ENCODE measurements around the gene ATP6V1F.

Gene ATP6V1F

DNA sequence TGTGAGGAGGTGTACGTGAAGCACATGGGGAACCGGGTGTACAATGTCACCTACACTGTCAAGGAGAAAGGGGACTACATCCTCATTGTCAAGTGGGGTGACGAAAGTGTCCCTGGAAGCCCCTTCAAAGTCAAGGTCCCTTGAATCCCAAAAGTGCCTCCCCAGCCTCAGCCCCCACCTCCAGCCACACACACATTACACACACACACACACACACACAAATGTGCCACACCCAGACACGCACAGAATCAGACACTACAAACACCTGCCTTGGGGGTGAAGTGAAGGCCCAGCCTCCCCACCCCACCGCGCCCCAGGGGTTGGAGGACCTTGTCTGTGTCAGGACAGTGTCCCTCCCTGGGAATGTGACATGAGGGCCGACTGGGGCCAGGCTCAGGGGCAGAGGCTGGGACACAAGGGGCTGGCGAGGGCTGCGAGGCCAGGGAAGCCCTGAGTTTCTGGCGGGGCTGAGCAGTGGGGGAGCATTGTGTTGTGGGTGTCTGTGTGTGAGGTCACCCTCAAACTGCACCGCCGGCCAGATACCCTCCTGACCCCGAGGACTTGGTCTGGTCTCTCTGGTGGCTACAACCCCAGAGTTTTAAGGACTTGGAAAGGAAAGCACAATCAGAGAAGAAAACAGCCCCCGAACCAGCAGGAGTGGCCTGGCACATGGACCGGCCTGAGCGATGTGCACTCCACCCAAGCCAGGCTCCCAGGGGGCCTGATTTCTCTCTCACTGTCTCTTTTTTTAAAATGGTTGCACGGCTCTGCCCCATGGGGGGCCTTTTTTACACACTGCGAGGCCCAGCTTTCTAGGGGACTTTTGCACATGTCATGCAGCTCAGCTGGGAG, 4.0 kb upstream of the ATP6V1F start:
- H3K4me3 ChIP-seq (ENCODE audit: low read length) = no peak overlapping the region
- peaks cover 17% of the 10 kb centered on the region for H3K4me1 ChIP-seq (ENCODE audit: control insufficient read depth, insufficient read depth, low read length)
- H3K36me3 ChIP-seq (ENCODE audit: control insufficient read depth, insufficient read depth, low read length) = peaks cover 17% of the 10 kb centered on the region
- H3K9ac ChIP-seq (ENCODE audit: low read length) = no peak overlapping the region
- H3K27me3 ChIP-seq (ENCODE audit: control insufficient read depth, insufficient read depth, low read length) = no peaks in the 10 kb centered on the region
- peak overlapping the region; percentile 56 for H3K27ac ChIP-seq (ENCODE audit: low read depth, low read length)

DNA sequence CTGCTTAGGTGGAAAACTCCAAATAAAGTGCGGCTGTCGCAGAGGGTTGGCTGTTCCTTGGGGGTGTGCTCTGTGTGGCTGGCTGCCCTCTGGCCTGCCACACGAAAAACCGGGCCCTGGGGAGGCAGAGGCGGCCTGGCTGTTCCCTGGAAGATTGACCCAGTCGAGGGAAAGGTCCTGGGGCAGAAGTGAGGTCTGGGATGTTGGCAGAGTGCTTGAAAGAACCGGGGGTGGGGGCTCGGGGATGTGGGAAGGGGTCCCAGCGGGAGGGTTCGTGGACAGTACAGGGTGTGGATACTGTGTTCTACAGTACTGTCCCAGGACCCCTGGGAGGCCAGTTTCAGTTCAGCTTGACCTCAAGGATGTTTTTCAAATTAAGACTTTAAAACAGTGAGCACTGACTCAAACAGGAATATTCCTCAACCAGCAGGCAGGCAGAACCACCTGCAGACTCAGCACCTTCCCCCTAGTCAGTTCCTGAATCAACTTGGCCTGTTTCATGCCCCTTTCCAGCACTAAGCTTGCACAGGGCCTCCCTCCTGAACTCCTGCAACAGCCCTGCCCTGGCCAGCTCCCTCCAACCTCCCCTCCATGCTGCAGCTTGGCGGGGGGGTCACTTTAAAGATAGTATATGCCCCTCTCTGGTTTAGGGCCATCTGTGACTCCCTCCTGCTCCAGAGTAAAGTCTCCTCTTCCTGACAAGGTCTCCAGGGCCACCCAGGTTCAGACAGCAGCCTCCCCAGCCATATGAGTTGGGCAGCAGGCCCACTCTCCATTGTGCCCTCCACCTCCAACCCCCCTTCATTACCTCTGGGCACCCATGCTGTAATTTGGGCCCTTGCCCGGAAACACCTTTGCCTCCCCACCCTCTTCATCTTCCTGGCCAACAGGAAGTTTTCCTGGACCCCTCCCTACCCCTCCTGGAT, 3.2 kb upstream of the ATP6V1F start:
- Histone ChIP-seq H3K4me1 (ENCODE audit: control insufficient read depth, insufficient read depth, low read length) (peaks cover 20% of the 10 kb centered on the region), H3K27ac (ENCODE audit: low read depth, low read length) (peak overlapping the region; percentile 63), H3K9ac (ENCODE audit: low read length) (no peak overlapping the region), H3K36me3 (ENCODE audit: control insufficient read depth, insufficient read depth, low read length) (peaks cover 17% of the 10 kb centered on the region), H3K27me3 (ENCODE audit: control insufficient read depth, insufficient read depth, low read length) (no peaks in the 10 kb centered on the region), H3K4me3 (ENCODE audit: low read length) (no peak overlapping the region)

DNA sequence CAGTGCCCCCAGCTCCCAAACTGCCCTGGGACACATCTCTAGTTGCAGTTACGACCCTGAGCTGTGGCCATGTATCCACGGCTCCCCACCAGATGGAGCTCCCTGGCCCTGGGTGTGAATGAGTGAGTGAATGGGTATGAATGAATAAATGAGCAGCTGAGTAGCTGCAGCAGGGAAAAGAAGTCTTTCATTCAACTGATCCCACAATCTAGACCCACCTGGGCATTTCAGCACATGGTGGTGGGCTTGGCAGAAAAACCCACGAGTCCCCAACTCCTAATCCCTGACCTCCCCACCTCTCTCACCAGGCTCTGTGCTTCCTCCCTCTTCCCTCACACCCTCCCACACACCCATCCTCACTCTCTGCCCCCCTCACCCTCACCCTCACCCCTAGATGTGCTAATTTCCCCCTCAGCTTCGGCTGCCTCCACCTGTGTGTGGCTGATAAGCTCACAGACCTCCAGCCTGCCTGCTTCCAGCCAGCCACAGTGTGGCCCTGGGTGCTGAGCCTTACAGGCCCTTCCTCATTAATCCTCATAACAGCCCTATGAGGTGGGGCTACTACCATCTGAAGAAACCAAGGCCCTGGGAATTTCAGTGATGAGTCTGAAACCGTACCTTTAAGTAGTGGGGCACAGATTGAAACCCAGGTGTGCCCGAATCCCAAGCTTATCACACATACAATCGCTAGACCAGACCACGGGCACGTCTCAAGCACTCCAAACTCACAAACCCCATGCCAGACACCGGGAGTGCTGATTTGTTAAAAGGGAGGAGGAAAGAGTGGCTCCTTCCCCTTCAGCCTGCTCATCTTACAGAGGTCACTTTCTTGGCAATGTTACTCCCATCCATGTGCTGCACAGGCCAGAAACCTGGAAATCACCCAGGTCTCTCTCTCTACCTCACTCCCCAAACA, 2.2 kb upstream of the ATP6V1F start:
- peaks cover 20% of the 10 kb centered on the region for H3K4me1 ChIP-seq (ENCODE audit: control insufficient read depth, insufficient read depth, low read length)
- H3K9ac ChIP-seq (ENCODE audit: low read length) = no peak overlapping the region
- peak overlapping the region; percentile 63 for H3K27ac ChIP-seq (ENCODE audit: low read depth, low read length)

DNA sequence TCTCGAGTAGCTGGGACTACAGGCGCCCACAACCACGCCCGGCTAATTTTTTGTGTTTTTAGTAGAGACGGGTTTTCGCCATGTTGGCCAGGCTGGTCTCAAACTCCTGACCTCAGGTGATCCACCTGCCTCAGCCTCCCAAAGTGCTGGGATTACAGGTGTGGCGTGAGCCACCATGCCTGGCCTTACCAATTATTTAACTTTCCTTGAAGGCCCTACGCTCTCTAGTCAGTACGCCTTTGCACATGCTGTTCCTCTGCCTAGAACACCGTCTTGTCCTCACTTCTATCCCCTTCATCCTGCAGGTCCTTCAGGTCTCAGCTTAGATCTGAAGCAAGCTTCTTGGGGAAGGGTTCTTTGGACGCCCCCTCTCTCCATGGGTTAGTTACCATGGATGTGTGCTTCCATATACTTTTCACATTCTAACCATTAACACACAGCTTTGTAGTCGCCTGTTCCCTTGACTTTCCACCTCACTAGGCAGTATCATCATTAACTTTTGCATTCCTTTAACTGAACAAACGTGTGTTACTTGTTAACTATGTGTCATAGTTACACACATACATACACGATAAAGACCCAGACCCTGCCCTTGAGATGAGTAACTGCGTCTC, 592 bp upstream of the ATP6V1F start:
- H3K27ac ChIP-seq (ENCODE audit: low read depth, low read length) = peak overlapping the region; percentile 60

More for the DNA sequence above, 2.2 kb upstream of the ATP6V1F start:
- H3K27me3 ChIP-seq (ENCODE audit: control insufficient read depth, insufficient read depth, low read length) = no peaks in the 10 kb centered on the region
- H3K4me3 ChIP-seq (ENCODE audit: low read length) = no peak overlapping the region
- H3K36me3 ChIP-seq (ENCODE audit: control insufficient read depth, insufficient read depth, low read length) = peaks cover 8% of the 10 kb centered on the region

DNA sequence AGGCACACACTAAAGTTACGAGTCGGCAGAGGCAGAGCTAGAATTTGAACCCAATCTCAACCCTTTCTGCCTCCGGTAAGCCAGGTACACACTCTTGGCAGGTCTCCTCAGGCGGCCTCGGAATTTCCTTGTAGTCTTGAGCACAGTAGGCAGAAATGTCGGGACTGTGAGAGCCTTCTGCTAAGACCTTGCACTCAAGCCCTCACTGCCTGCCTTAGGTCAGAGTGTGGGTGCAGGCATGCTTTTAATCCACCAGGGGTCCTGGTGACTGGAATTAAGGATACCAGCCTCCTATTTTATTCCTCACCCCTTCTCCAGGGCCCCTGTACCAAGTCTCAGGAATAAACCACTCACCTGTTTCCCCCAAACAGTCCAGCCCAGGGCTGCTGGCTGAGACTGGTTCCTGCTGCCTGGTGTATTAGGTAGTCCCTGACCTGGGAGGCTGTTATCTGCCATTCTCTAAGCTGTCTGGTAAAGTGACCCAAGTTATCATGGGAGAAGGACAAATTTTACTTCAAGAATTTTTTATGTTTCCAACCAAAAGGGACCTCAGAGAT, 855 bp downstream of the ATP6V1F start:
- H3K4me1 ChIP-seq (ENCODE audit: control insufficient read depth, insufficient read depth, low read length) = peaks cover 20% of the 10 kb centered on the region
- H3K9ac ChIP-seq (ENCODE audit: low read length) = peak overlapping the region; percentile 59
- H3K27ac ChIP-seq (ENCODE audit: low read depth, low read length) = peak overlapping the region; percentile 67
- H3K4me3 ChIP-seq (ENCODE audit: low read length) = peak overlapping the region; percentile 88
- peaks cover 6% of the 10 kb centered on the region for H3K36me3 ChIP-seq (ENCODE audit: control insufficient read depth, insufficient read depth, low read length)
- H3K27me3 ChIP-seq (ENCODE audit: control insufficient read depth, insufficient read depth, low read length) = no peaks in the 10 kb centered on the region

More for the DNA sequence above, 592 bp upstream of the ATP6V1F start:
- H3K4me1 ChIP-seq (ENCODE audit: control insufficient read depth, insufficient read depth, low read length) = peaks cover 20% of the 10 kb centered on the region
- H3K9ac ChIP-seq (ENCODE audit: low read length) = peak overlapping the region; percentile 34
- H3K4me3 ChIP-seq (ENCODE audit: low read length) = peak overlapping the region; percentile 55
- peaks cover 6% of the 10 kb centered on the region for H3K36me3 ChIP-seq (ENCODE audit: control insufficient read depth, insufficient read depth, low read length)
- H3K27me3 ChIP-seq (ENCODE audit: control insufficient read depth, insufficient read depth, low read length) = no peaks in the 10 kb centered on the region

DNA sequence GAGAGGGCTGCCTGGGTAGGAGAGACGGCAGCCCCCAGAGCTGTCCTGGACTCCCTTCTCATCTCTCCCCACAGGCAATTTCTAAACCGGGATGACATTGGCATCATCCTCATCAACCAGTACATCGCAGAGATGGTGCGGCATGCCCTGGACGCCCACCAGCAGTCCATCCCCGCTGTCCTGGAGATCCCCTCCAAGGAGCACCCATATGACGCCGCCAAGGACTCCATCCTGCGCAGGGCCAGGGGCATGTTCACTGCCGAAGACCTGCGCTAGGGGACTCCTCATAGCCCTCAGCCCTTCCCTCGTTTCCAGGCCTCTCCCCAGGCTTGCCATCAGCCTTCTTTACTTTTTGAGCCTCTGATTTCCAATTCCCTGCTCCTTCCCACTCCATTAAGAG, 2.6 kb downstream of the ATP6V1F start:
- H3K4me1 ChIP-seq (ENCODE audit: control insufficient read depth, insufficient read depth, low read length) = peaks cover 25% of the 10 kb centered on the region
- H3K27me3 ChIP-seq (ENCODE audit: control insufficient read depth, insufficient read depth, low read length) = no peaks in the 10 kb centered on the region
- no peak overlapping the region for H3K27ac ChIP-seq (ENCODE audit: low read depth, low read length)
- H3K9ac ChIP-seq (ENCODE audit: low read length) = no peak overlapping the region
- no peak overlapping the region for H3K4me3 ChIP-seq (ENCODE audit: low read length)
- H3K36me3 ChIP-seq (ENCODE audit: control insufficient read depth, insufficient read depth, low read length) = peaks cover 6% of the 10 kb centered on the region

DNA sequence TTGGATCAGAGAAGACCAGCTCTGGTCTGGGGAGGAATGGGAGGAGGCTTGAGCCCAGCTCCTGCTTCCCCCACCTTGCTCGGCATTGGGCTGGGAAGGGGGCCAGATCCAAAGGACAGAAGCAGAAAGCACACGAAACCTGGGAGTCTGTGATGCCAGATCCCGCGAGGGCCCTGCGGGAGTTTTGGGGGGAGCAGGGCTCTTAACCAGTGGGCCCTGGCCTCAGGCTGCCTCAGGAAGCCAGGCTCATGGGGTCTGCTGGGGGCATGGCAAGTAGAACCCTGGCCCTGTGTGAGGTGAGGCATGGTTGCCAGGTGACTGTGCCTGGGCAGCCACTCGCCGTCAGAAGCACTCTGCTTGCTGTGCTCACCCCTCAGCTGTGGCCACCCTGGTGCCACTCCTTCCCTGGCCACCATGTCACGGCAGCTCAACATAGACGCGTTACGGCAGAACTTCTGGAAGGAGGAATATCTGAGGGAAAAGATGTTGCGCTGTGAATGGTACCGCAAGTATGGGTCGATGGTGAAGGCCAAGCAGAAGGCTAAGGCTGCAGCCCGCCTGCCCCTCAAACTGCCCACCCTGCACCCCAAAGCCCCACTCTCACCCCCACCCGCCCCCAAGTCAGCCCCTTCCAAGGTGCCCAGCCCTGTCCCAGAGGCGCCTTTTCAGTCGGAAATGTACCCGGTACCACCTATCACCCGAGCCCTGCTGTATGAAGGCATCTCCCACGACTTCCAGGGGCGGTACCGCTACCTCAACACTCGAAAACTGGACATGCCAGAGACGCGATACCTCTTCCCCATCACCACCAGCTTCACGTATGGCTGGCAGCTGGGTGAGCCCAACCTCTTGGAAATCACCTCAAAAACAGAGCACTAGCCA, 3.6 kb downstream of the ATP6V1F start:
- no peak overlapping the region for H3K4me3 ChIP-seq (ENCODE audit: low read length)
- H3K4me1 ChIP-seq (ENCODE audit: control insufficient read depth, insufficient read depth, low read length) = peaks cover 17% of the 10 kb centered on the region
- peaks cover 6% of the 10 kb centered on the region for H3K36me3 ChIP-seq (ENCODE audit: control insufficient read depth, insufficient read depth, low read length)
- H3K27ac ChIP-seq (ENCODE audit: low read depth, low read length) = no peak overlapping the region
- no peak overlapping the region for H3K9ac ChIP-seq (ENCODE audit: low read length)
- no peaks in the 10 kb centered on the region for H3K27me3 ChIP-seq (ENCODE audit: control insufficient read depth, insufficient read depth, low read length)

DNA sequence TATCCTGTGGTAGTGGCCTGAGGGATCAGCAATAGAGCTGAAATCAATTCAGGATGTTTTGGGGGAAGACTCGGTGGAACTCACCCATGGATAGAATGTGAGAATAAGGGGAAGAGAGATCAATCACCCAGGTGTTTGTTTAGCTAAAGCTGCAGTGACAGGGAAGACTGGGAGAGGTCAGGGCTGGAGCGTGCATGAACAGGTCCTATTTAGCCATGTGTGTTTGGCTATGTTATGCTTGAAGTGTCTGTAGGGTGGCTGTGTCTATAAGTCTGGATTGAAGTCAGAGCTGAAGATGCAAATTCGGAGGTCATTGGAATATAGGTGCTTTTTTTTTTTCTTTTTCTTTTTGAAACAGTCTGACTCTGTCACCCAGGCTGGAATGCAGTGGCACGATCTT, 4.6 kb downstream of the ATP6V1F start:
- H3K9ac ChIP-seq (ENCODE audit: low read length) = no peak overlapping the region
- peaks cover 14% of the 10 kb centered on the region for H3K4me1 ChIP-seq (ENCODE audit: control insufficient read depth, insufficient read depth, low read length)
- H3K27me3 ChIP-seq (ENCODE audit: control insufficient read depth, insufficient read depth, low read length) = no peaks in the 10 kb centered on the region
- H3K4me3 ChIP-seq (ENCODE audit: low read length) = no peak overlapping the region
- H3K36me3 ChIP-seq (ENCODE audit: control insufficient read depth, insufficient read depth, low read length) = peaks cover 6% of the 10 kb centered on the region
- H3K27ac ChIP-seq (ENCODE audit: low read depth, low read length) = no peak overlapping the region

DNA sequence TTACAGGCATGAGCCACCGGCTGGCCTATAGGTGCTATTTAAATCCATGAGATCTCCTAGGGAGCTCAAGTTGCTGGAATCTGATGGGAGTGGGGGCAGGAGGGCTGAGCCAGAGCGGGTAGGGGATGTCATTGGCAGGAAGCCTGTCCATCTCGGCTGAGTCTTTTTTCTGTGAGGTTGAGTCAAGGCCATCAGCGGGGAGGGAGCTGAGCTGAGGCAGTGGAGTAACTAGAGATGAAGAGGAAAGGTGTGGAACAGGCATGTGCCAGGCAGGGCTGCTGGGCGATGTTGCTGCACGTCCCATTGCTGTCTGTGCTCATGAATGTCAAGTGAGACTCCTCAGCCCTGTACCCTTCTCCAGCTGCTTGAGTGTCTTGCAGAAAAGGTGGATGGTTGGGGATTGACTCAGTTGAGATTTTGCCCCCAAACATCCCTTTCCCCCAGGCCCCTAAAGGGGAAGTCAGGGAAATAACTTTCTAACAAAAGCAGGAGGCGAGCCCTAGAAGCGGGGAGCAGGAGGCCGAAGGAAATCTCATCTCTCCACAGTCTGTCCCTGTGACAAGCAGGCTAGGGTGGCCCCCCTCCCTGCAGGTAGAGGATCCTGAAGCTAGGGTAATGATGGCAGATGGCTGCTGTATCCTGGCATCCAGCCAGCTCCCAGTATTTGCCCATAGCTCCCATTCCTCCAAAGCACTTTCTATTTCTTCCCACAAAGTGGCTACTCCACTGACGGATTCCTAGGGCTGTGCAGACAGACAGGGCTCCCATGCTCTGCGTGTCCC, 5.4 kb downstream of the ATP6V1F start:
- Histone ChIP-seq H3K36me3 (ENCODE audit: control insufficient read depth, insufficient read depth, low read length) (peaks cover 6% of the 10 kb centered on the region), H3K27ac (ENCODE audit: low read depth, low read length) (no peak overlapping the region), H3K4me1 (ENCODE audit: control insufficient read depth, insufficient read depth, low read length) (peaks cover 12% of the 10 kb centered on the region), H3K27me3 (ENCODE audit: control insufficient read depth, insufficient read depth, low read length) (no peaks in the 10 kb centered on the region), H3K9ac (ENCODE audit: low read length) (no peak overlapping the region), H3K4me3 (ENCODE audit: low read length) (peak overlapping the region; percentile 71)

DNA sequence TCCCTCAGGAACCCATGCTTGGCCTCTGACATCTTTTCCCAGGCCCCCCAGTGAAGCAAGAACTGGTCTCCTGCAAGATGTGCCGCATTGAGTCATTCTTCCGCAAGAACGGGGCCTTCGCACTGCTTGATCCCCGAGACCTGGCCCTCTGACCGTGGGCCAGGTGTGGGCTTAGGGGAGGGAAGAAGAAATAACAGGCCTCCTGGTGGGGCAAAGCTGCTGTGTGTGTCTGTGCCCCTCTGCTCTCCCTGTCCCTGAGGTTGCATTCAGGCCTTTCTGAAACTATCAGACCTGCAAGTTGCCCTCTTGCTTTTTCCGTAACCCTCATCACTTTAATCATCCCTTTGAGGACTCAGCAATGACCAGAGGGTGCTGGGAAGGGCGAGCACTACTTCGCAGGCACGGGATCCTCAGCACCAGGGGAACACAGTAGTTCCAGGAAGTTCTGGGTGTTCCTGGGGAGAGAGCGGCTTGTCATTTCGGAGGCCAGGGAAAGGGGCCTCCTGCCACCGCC, 6.0 kb downstream of the ATP6V1F start:
- Histone ChIP-seq H3K27ac (ENCODE audit: low read depth, low read length) (no peak overlapping the region), H3K27me3 (ENCODE audit: control insufficient read depth, insufficient read depth, low read length) (no peaks in the 10 kb centered on the region), H3K4me3 (ENCODE audit: low read length) (peak overlapping the region; percentile 71), H3K9ac (ENCODE audit: low read length) (no peak overlapping the region), H3K4me1 (ENCODE audit: control insufficient read depth, insufficient read depth, low read length) (peaks cover 8% of the 10 kb centered on the region), H3K36me3 (ENCODE audit: control insufficient read depth, insufficient read depth, low read length) (peaks cover 6% of the 10 kb centered on the region)
